Measurements from ENCODE around the gene SLC37A1. TPM values are rescaled to one million over a fixed set of nuclear protein-coding genes. Genes with fewer than 3 reads are reported as not detected.

The SLC37A1 gene
- total RNA-seq, 1 experiment from 2014 or later: 37.7 TPM

GRCh38 chr21:42578034-42578433 lies 64.4 kb downstream of the SLC37A1 start:
- no CpG with 5 or more reads among the region's 9 CpGs for WGBS (ENCODE audit: extremely low coverage, insufficient read length, low lambda C conversion rate)
- H3K9me3 Mint-ChIP-seq: peaks cover 14 to 23% of the 10 kb centered on the region in 2 experiments

More at GRCh38 chr21:42578034-42578433, 64.4 kb downstream of the SLC37A1 start:
- peaks cover 3% of the 10 kb centered on the region for H3K23me2 ChIP-seq (ENCODE audit: insufficient read length, low read depth, low read length, poor library complexity, severe bottlenecking)
- no peak overlapping the region for H4K91ac ChIP-seq (ENCODE audit: insufficient read length, low read depth, low read length)
- H4K8ac ChIP-seq (replicated peaks; ENCODE audit: insufficient read length, low read depth, low read length): no peak overlapping the region
- H3K27me3 Mint-ChIP-seq (ENCODE audit: low read depth): no peaks in the 10 kb centered on the region; the same call in 1 of the 2 replicates
- no peak overlapping the region for H3T11ph ChIP-seq (ENCODE audit: low read length)
- no peak overlapping the region for H3K4me2 ChIP-seq (ENCODE audit: insufficient read depth, insufficient read length, low read length)
- H2AK5ac ChIP-seq (ENCODE audit: insufficient read length, low read length): no peak overlapping the region
- no peak for DNase-seq
- no peak overlapping the region for H3K18ac ChIP-seq (ENCODE audit: insufficient read length, low read depth, low read length)
- H3K36me3 Mint-ChIP-seq (ENCODE audit: insufficient read depth in 1 of 3, low read depth in 3 of 3): peaks cover 29 to 56% (median 48%) of the 10 kb centered on the region in 3 experiments
- no peaks in the 10 kb centered on the region for H3K79me2 ChIP-seq (ENCODE audit: insufficient read depth, low read length)
- H3K4ac ChIP-seq (ENCODE audit: low read depth, low read length): no peak overlapping the region
- TF ChIP-seq, protein P1, sequence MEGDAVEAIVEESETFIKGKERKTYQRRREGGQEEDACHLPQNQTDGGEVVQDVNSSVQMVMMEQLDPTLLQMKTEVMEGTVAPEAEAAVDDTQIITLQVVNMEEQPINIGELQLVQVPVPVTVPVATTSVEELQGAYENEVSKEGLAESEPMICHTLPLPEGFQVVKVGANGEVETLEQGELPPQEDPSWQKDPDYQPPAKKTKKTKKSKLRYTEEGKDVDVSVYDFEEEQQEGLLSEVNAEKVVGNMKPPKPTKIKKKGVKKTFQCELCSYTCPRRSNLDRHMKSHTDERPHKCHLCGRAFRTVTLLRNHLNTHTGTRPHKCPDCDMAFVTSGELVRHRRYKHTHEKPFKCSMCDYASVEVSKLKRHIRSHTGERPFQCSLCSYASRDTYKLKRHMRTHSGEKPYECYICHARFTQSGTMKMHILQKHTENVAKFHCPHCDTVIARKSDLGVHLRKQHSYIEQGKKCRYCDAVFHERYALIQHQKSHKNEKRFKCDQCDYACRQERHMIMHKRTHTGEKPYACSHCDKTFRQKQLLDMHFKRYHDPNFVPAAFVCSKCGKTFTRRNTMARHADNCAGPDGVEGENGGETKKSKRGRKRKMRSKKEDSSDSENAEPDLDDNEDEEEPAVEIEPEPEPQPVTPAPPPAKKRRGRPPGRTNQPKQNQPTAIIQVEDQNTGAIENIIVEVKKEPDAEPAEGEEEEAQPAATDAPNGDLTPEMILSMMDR (conservative IDR thresholded peaks at IDR 0.05): no peak
- no peak overlapping the region for H3K4me3 Mint-ChIP-seq
- peaks cover 0 to 4% of the 10 kb centered on the region in 2 experiments; a peak in 1 of 4 replicates for H3K4me1 Mint-ChIP-seq
- no peak overlapping the region for H2BK5ac ChIP-seq (ENCODE audit: insufficient read length, low read length)
- H3K23ac ChIP-seq (ENCODE audit: insufficient read length, low read depth, low read length): no peak overlapping the region
- H2AFZ ChIP-seq (ENCODE audit: low read length): no peak overlapping the region
- no peak overlapping the region for H4K5ac ChIP-seq (ENCODE audit: insufficient read length, low read depth, low read length)
- no peak overlapping the region for H3K27ac ChIP-seq (ENCODE audit: insufficient read length, low read depth, low read length)
- no peak overlapping the region for H2BK15ac ChIP-seq (ENCODE audit: low read depth, low read length)
- H2BK20ac ChIP-seq (ENCODE audit: low read depth, low read length, poor library complexity, severe bottlenecking): no peak overlapping the region
- H4K20me1 ChIP-seq (ENCODE audit: control insufficient read depth, insufficient read depth, insufficient read length): no peaks in the 10 kb centered on the region
- no peaks in the 10 kb centered on the region for H3K9me3 ChIP-seq (ENCODE audit: control insufficient read depth, low read depth, low read length)
- H3K56ac ChIP-seq (ENCODE audit: insufficient read length, low read depth, low read length): no peak overlapping the region
- H3K9ac ChIP-seq (ENCODE audit: extremely low read depth, insufficient read length, low read length): no peak overlapping the region
- no peak overlapping the region for H2BK12ac ChIP-seq (ENCODE audit: insufficient read length, low read depth, low read length)
- no peaks in the 10 kb centered on the region for H3K79me1 ChIP-seq (ENCODE audit: insufficient read depth, low read depth, low read length, poor library complexity, severe bottlenecking)
- no peak overlapping the region for H2BK120ac ChIP-seq (ENCODE audit: low read depth, low read length, poor library complexity, severe bottlenecking)
- H3K27ac Mint-ChIP-seq: no peak overlapping the region
- H3K14ac ChIP-seq (ENCODE audit: insufficient read depth, low read length): no peak overlapping the region
- H3K4me1 ChIP-seq (ENCODE audit: insufficient read depth, low read length): no peaks in the 10 kb centered on the region
- H3K27me3 ChIP-seq (ENCODE audit: insufficient read depth, low read length): no peaks in the 10 kb centered on the region
